Effector CD8-positive, alpha-beta T cell (primary cell): ENCODE data around the gene SPDYE6.
"Not testable (repeated sequence)": the region's sequence is repeated elsewhere in the genome, so short reads cannot be mapped to it uniquely, and the experiment has no call there.

Experiments used
- DNase-seq: peaks from one replicate; lab custom pipeline; 2025; lab: John Stamatoyannopoulos, UW

Gene SPDYE6

DNA sequence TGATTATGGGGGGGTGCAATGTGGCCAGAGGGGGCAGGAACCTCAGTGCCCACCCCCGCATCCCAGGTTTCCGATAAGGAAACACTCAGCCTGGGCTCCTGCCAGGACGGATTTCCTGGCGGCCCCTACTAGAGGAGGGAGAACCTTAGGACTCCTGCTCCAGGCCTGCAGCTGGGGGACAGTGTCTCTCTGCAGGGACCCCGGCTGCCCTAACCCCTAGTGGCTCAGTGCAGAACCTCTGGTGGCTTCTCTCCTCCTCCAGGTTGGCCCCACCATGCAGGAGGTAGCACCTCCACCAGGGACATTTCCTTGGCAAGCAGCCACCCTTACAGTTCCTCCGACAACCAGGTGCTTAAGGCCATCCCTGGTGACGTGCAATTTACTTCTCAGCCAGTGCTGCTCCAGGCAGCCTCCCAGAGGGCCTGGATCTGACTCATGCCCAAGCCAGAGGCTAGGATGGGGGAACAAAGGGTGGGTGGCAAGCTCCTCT, 37.7 kb downstream of the SPDYE6 start:
- DNase-seq = no peak

GRCh38 chr7:102317231-102318059, 38.8 kb downstream of the SPDYE6 start:
- no peak for DNase-seq

GRCh38 chr7:102313997-102314780, 42.1 kb downstream of the SPDYE6 start:
- DNase-seq = no peak

DNA sequence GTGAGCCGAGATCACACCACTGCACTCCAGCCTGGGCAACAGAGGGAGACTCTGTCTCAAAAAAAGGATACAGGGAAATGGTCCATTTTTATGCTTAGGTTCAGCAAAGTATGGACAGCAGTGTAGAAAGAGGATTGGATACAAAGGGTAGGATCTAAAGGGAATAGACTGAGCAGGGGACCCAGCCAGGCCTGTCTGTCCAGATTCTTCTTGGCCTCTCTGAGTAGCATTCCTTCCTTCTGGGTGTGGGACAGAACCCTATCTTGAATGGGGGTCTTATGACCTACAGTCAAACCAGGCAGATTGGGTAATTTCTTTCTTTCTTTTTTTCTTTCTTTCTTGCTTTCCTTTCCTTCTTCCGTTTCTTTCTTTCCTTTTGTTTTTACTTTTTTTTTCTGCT, 43.9 kb downstream of the SPDYE6 start:
- no peak for DNase-seq

DNA sequence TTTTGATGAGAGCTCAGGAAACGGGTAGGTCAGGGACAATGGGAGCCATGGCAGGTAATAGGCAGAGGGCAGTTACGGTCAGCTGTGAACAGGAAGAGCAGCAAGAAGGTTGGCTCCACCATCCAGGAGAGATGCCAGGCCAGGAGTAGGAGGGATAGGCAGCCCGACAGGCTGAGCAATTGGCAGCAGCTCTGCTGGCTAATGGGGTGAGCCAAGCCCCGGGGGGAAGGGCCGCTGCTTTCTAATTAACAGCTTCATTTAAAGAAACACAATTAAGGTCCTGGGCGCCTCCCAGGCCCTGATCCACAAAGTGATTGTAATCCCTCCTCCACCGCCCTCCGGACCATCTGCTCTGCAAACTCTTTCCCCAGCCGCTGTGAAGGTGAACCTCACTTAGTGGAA, 45.8 kb downstream of the SPDYE6 start:
- DNase-seq = no peak

- DNase-seq = no peak
Observed at GRCh38 chr7:102306916-102307677, 49.1 kb downstream of the SPDYE6 start.

GRCh38 chr7:102305414-102306268, 50.6 kb downstream of the SPDYE6 start:
- DNase-seq = no peak

DNA sequence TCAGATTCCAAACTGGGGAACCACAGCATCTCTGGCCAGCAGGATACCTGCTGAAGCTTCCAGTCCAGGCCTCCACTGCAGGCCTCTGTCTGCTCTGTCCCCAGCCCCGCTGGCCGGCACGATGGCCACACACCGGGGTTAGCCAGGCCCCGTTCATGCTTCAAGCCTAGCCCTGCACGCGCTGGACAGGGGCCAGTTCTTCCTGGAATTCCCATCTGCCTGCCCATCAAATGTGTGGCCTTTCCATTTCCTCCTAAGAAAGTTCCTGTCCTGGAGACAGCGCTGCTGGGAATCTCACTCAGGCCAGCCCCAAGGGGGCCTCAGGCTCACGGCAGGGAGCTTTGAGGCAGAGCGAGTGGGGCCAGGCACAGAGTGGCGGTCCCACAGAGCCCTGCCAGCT, 51.6 kb downstream of the SPDYE6 start:
- no peak for DNase-seq

DNA sequence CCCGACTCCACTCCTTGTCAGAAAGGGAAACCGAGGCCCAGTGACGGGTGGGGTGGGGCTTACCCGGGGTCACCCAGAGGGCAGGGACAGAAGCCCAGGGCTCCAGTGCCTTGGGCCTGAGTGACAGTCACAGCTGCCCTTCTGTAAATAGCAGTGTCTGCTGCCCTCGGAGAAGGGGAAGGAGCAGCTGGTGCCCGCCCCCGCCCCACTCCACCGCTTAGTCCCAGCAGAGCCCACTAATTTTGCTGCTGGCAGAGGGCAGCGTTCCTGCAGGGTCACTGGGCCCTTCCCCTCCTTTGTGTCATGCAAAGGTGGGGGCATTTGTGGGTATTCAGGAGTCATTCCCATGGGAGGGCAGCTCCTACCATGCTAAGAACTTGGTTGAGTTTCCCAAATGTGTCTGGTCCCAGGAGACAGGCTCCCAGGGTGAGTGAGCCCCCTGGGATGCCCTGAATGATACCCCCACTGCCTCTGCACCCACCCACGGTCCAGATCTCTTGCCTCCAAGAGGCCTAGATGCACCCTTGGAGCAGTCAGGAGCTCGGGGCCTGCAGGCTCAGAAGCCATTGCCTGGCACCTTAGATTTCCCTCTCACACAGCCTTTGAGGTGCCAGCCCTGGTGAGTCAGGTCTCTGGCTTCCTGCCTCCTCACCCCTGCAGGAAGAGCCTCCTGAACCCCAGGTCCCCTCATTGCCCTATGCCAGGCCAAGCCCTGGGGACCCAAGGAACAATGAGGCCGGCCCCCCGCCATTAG, 52.4 kb downstream of the SPDYE6 start:
- no peak for DNase-seq

DNA sequence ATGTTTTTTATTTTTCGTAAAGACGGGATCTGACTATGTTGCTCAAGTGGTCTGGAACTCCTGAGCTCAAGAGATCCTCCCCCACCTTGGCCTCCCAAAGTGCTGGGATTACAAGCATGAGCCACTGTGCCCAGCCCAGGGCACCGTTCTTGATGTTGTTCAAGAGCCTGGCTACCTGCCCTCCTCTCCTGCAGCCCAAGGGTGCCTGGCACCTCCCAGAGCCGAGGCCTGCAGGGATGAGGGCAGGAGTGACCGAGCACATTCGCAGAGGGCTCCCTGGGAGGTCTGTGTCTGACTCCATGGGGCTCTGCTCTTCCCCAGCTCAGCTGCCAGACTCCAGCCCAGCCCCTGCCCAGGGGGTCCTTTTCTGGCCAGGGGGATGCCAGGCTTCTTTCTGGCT, 54.2 kb downstream of the SPDYE6 start:
- DNase-seq = no peak

GRCh38 chr7:102301367-102301766, 54.9 kb downstream of the SPDYE6 start:
- not testable (repeated sequence) for DNase-seq

DNA sequence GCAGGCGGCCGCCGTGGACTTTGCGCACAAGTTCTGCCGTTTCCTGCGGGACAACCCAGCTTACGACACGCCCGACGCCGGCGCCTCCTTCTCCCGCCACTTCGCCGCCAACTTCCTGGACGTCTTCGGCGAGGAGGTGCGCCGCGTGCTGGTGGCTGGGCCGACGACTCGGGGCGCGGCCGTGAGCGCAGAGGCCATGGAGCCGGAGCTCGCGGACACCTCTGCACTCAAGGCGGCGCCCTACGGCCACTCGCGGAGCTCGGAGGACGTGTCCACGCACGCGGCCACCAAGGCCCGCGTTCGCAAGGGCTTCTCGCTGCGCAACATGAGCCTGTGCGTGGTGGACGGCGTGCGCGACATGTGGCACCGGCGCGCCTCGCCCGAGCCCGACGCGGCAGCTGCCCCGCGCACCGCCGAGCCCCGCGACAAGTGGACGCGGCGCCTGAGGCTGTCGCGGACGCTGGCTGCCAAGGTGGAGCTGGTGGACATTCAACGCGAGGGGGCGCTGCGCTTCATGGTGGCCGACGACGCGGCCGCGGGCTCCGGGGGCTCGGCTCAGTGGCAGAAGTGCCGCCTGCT, 55.5 kb downstream of the SPDYE6 start:
- DNase-seq = no peak

GRCh38 chr7:102297487-102298218, 58.6 kb downstream of the SPDYE6 start:
- no peak for DNase-seq

- no peak for DNase-seq
Observed at GRCh38 chr7:102296514-102296913, 59.7 kb downstream of the SPDYE6 start.

DNA sequence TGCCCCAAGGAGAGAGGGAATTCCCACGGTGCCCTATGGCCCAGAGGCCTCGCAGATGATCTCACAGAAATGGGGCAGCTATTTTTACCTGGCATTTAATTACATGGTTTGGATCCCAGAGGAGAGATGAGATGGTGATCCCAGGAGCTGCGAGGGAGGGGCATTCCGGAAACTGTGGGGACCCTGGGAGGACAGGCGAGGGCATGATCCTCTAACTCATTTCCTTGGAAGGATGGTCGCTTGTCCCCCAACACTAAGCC, 60.1 kb downstream of the SPDYE6 start:
- no peak for DNase-seq
